GM19452 (cell line): Measurements from ENCODE around the gene RHBDL1.
"Not testable (repeated sequence)": the region's sequence is repeated elsewhere in the genome, so short reads cannot be mapped to it uniquely, and the experiment has no call there.

Experiments
- ATAC-seq: cut with Tn5 transposase; IDR thresholded peaks from one replicate; pipeline ENCODE4 v1.9.1; 2021; ENCODE audit not compliant: unreplicated experiment

Gene RHBDL1

DNA sequence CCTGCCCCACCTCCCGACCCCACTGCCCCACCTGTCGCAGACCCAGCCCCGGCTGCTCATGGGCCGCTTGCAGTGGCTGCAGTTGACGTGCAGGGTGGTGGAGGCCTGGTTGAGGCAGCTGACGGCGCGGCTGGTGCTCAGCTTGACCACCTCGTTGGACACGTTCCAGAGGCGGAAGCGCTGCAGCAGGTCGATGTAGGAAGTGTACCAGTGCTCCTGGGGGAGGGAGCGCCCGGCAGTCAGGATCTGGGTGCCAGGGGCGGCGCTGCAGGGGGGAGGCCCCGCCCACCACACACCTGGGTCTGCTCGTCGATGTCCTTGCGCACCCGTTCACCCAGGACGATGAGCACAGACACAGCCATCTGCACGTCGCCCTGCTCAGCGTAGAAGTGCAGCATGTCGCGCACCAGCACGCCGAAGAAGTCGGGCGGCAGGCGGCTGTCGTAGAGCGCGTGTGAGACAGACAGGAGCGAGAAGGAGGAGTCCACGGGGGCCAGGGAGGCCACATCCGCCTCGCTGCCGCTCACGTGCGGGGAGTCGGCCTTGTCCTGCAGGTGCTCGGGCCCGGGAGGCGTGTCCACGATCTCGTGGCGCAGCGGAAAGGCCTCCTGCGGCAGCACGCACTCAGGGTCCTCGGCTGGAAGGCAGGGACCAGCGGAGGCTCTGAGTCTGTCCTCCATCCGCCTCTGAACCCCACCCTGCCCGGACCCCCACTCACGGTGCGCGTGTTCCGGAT is 9.7 kb downstream of the RHBDL1 start:
- no peak for ATAC-seq

GRCh38 chr16:685967-686366 is 10.5 kb downstream of the RHBDL1 start:
- no peak for ATAC-seq

GRCh38 chr16:686459-687260 is 11.2 kb downstream of the RHBDL1 start:
- ATAC-seq: no peak

GRCh38 chr16:687499-687898 is 12.0 kb downstream of the RHBDL1 start:
- no peak for ATAC-seq

GRCh38 chr16:689175-689897 is 13.9 kb downstream of the RHBDL1 start:
- ATAC-seq: no peak

DNA sequence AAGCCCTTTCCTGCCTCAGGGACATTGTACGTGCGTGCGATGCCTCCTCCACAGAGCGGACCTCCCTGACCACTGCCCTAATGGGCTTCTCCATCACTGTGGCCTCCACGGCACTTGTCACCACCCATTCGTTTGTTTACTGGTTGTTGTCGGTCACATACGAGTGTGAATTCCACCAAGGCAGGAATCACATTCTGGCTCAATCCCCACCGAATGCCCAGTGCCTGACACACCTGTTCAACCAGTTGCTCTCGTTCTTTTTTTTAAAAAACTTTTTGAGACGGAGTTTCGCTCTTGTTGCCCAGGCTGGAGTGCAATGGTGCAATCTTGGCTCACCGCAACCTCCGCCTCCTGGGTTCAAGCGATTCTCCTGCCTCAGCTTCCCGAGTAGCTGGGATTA is 15.8 kb downstream of the RHBDL1 start:
- not testable (repeated sequence) for ATAC-seq

DNA sequence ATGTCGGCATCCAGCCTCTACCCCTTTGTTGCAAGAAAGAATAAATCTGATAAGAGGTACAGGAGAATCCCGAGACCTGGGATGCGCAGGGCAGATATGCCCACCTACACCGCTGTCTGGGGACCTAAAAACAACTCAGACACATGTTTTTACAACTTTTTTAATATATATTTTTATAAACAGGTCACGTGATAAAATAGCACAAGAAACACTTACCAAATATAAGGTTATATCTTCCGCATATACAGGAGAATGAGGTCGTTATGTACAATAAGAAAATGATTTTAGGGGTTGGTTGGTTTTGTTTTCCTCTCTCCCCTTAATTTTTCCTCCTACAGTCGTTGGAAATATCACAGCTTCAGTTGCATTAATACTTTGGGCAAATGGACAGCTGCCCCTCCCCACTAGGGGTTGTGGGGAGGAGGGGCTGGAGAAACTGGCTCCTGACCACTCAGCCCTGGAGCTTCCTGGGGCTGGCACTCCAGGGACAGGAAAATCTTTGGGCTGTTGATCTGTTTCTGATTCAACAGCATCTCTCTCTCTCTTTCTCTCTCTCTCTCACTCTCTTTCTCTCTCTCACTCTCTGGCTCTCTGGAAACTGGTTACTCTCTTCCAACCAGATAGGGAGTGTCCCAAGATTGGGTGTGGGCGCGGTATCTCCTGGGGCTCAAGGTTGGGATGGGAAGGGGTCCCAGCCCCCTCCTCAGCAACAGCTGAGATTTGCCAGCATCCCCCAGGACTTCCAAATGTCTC is 17.1 kb downstream of the RHBDL1 start:
- ATAC-seq: no peak

DNA sequence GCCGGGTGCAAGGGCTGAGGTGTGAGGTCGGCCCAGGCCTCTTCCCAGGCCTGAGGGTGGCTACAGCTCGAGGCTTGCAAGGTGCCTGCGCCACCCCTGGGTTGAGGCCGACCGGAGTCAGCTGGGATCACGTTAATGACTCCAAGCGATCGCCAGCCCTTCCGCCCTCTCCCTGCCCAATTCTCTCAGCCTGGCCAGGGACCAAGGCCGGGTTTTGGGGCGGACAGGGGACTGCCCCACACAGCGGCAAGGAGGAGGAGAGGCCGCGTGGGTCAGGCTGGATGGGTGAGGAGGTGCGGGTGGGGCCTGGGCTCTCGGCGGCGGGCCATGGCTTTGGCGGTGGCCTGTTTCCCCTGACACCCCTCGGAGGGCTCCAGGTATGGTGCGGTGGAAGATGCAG is 17.9 kb downstream of the RHBDL1 start:
- no peak for ATAC-seq

DNA sequence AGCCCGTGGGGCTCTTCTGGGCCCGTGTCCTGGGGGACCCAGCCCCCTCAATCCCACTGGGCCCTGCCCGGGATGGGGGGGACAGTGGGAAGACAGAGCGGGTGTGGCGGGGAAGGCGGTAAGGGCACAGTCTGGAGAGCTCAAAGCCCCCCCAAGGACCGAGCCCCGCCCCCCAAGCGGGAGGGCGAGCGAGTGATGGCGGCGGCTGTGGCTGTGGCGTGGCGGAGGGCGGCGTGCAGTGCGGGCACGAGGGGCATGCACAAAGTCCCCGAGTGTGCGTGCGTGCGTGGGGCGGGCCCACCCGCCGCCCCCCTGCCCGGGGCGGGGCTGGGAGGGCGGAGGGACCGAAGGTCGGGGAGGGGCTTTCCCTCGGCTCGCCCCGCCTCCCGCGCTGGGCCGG is 18.3 kb downstream of the RHBDL1 start:
- ATAC-seq: no peak

- ATAC-seq: no peak
These were observed 18.9 kb downstream of the RHBDL1 start for GRCh38 chr16:694187-694862.

GRCh38 chr16:694863-695354 is 19.4 kb downstream of the RHBDL1 start:
- ATAC-seq: no peak

- no peak for ATAC-seq
These were observed 20.1 kb downstream of the RHBDL1 start for GRCh38 chr16:695355-696089.

- no peak for ATAC-seq
These were observed 23.6 kb downstream of the RHBDL1 start for GRCh38 chr16:698911-699671.

GRCh38 chr16:700684-701584 is 25.5 kb downstream of the RHBDL1 start:
- no peak for ATAC-seq

DNA sequence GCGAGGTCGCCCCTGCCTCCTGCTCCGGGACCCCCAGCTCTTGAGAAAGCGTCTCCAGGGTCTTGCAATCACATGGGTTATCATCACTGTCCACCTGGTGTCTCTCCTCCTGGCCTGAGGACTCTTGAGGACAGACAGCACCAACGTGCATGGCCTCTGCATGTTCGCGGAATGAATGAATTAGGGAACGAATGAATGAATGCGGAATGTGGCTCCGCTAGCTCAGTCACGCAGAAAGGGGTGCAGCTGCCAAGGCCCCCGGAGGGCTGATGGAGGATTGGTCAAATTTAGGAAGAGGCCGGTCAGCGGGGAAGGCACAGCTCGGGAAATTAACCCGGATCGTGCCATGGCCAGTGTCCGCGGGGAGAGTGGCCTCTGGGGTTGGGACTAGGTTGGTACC is 26.9 kb downstream of the RHBDL1 start:
- ATAC-seq: no peak

DNA sequence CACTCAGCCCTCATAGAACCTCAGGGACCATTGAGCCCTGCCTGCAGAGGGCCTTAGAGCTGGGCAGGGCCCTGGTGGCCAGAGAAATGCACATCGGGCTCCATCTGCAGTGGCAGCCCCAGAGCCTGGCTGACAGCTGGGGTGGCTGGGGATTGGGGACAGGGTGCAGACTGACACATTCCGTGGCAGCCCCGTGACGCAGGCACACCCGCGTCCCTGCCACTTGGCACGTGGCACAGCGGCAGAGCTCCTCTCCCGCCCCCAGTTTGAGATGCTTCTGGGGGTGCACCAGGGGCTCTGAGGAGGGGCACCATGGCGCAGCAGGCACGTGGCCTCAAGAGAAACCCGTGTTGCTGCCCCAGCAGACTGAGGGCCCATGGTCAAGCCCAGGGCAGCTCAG is 27.9 kb downstream of the RHBDL1 start:
- ATAC-seq: no peak

- ATAC-seq: no peak
These were observed 28.6 kb downstream of the RHBDL1 start for GRCh38 chr16:704047-704446.
